ENCODE data around the gene HMGCS1. TPM values are rescaled to one million over a fixed set of nuclear protein-coding genes. Genes with fewer than 3 reads are reported as not detected.
"Not testable (repeated sequence)": the region's sequence is repeated elsewhere in the genome, so short reads cannot be mapped to it uniquely, and the experiment has no call there.

The HMGCS1 gene
- total RNA-seq, 1 experiment from 2014 or later, result 14.2 TPM

DNA sequence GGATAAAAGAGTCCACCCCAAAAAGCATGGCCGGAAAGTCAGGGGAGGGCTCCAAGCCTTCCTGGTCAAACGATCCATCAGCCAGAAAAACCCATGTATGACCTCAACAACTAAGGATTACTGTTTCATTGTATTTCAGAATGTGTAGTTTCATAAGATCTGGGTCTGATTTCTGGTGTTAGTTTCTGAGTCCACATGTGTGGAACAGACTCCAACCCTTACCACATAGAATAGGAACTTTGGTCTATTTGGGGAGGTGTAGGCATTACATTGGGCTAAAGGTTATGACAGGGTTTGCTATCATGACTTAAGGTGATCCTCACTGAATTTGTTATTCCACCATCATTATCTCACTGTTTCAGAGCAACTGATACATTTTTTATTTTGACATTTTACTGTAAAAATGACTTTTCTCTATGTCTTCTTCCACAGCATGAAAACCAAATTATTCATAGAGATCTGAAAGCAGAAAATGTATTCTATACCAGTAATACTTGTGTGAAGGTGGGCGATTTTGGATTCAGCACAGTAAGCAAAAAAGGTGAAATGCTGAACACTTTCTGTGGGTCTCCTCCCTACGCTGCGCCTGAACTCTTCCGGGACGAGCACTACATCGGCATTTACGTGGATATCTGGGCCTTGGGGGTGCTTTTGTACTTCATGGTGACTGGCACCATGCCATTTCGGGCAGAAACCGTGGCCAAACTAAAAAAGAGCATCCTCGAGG, 33.5 kb downstream of the HMGCS1 start:
- DNase-seq (ENCODE audit: extremely low read depth, low read depth), result no peak

DNA sequence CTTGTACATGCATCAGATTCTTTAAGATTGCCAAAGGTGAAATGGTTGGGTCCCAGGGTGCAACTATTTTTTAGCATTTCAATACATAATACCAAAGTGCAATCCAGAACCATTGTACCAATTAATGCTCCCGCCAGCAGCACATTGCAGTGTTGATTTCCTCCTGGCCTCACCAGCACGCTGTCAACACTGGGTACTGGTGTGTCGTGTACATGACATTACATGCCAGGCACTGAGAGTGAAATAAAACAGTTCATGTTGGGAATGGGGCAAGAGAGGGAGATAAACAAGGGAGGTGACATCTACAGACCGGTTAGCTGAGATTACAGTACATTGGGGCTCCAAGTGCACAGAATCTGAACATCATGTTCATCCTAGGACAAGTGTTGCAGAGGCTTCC, 37.8 kb downstream of the HMGCS1 start:
- DNase-seq (ENCODE audit: extremely low read depth, low read depth), result no peak

GRCh38 chr5:43274435-43275114, 38.6 kb downstream of the HMGCS1 start:
- no peak for DNase-seq (ENCODE audit: extremely low read depth, low read depth)

DNA sequence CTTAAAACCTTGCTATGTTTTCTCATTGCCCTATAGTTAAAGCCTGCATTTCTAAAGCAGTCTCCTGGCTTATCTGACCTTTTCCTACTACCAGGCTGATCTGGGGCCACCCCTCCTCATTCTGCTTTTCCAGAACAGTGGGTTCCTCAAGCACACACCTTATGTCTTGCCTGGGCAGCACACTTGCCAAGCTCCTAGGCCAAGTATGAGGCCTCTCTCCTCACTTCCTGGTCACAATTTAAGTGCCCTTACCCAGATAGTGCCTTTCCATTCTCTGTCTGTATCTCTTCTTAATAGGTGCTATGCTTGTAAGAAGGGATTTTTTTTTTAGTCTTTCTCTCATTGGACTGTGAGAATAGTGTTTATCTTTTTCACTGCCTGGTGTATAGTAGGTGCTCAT, 39.7 kb downstream of the HMGCS1 start:
- no peak for DNase-seq (ENCODE audit: extremely low read depth, low read depth)

GRCh38 chr5:43270645-43271044, 42.6 kb downstream of the HMGCS1 start:
- DNase-seq (ENCODE audit: extremely low read depth, low read depth), result no peak

DNA sequence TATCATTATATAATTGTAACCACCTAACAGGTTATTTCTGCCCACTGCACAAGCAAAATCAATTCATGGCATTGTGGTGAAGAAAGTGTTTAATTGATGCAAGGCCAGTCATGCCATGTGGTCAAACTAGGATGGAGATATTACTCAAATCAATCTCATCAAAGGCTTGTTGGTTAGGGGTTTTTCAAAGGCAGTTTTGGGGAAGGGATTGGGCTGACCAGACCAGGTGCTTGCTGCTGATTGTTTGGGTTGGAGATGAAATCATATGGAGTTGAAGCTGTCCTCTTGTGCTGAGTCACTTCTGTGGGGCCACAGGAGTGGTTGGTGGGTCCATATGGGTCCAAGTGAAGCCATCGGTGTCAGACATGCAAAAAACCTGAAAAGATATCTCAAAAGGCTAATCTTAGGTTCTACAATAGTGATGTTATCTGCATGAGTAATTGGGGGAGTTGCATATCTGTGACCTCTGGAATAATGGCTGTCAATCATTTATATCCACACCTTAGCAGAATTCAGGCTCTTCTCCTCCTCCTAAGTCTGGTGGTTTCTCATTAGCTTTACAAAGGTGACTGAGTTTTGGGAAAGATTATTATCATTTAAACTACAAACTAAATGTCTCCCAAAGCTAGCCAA, 44.9 kb downstream of the HMGCS1 start:
- no peak for DNase-seq (ENCODE audit: extremely low read depth, low read depth)

DNA sequence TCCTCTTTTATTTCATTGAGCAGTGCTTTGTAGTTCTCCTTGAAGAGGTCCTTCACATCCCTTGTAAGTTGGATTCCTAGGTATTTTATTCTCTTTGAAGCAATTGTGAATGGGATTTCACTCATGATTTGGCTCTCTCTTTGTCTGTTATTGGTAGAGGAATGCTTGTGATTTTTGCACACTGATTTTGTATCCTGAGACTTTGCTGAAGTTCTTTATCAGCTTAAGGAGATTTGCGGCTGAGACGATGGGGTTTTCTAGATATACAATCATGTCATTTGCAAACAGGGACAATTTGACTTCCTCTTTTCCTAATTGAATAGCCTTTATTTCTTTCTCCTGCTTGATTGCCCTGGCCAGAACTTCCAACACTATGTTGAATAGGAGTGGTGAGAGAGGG, 50.9 kb downstream of the HMGCS1 start:
- DNase-seq (ENCODE audit: extremely low read depth, low read depth), result not testable (repeated sequence)

- DNase-seq (ENCODE audit: extremely low read depth, low read depth), result no peak
Measured at GRCh38 chr5:43258116-43258515, 55.1 kb downstream of the HMGCS1 start.

- DNase-seq (ENCODE audit: extremely low read depth, low read depth), result no peak
Measured at GRCh38 chr5:43256261-43256966, 56.8 kb downstream of the HMGCS1 start.

GRCh38 chr5:43255704-43256103, 57.5 kb downstream of the HMGCS1 start:
- no peak for DNase-seq (ENCODE audit: extremely low read depth, low read depth)

GRCh38 chr5:43251754-43252153, 61.5 kb downstream of the HMGCS1 start:
- no peak for DNase-seq (ENCODE audit: extremely low read depth, low read depth)

DNA sequence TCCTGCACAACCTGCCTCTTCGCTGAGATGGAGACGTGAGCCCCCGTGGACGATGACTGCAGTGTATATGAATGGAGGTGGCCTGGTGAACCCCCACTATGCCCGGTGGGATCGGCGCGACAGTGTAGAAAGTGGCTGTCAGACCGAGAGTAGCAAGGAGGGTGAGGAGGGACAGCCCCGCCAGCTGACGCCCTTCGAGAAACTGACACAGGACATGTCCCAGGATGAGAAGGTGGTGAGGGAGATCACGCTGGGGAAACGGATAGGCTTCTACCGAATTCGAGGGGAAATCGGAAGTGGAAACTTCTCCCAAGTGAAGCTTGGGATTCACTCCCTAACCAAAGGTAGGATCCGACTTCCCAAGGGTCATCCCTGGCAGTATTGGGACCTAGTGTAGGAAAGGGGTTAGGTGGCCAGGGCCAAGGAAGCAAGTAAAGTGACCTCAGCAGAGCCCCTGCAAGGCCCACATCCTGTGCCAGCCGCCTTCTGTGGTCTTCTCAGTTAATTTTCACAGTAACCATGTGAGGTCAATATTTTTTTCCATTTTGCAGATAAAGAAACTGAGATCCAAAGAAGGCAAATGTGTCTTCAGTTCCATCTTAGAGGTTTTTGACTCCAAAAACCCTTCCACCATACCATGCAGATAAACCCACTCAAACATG, 67.4 kb downstream of the HMGCS1 start:
- DNase-seq (ENCODE audit: extremely low read depth, low read depth), result no peak

DNA sequence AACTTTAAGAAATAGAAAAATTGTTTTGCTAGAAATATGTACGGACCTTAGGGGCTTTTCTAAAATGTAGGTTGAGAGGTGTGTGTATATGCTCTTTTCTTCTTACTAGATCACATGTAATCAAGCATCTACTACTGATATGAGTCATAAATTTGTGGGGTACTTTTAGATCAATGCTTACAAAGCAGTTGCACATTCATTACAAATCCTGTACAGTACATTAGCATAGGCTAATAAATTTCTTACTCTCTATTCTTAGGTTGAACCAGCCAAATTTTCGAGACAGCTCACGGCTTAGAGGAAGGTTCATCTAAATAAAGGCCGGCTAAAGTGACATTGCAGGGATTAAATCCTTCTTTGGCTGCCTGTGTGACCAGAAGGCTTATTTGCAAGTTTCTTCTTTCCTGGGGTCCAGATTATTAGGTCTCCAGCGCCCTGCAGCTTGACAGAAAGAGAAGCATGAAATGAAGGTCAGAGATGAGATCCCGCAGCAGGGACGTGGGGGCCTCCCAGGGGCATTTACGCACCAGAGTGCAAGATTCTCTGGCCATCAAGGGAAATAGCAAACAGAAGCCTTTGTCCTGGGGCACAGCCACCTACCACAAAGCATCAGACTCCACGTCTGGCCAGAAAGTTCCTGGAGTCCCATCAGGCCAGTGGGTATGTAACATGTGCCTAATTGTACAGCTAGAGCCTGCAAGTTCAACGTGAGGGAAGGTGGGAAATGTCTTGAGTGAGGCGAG, 68.2 kb downstream of the HMGCS1 start:
- DNase-seq (ENCODE audit: extremely low read depth, low read depth), result no peak

DNA sequence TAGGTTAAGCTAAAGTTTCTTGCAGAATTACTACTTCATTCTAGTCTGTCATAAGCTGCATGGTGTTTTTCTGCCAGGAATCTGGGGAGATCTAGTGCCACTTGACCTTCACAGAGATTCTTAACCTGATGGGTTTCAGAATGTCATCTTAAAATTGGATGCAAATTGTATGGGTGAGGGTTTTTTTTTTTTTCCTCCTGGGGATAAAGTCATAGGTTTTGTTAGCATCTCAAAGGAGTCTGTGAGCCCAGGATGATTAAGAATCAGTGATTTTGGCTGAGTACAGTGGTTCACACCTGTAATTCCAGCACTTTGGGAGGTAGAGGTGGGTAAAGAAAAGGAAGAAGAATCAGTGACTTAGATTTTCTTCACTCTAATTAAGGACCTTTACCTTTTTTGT, 69.9 kb downstream of the HMGCS1 start:
- DNase-seq (ENCODE audit: extremely low read depth, low read depth), result no peak

- no peak for DNase-seq (ENCODE audit: extremely low read depth, low read depth)
Measured at GRCh38 chr5:43242196-43242595, 71.0 kb downstream of the HMGCS1 start.

Other genes with a start within 250 kb of the HMGCS1 start
- gene ZNF131, start 192.5 kb downstream of the HMGCS1 start, total RNA-seq (2014; rRNA removed; shearing (Covaris generic)), result 46.4 and 48.1 TPM in 2 replicates
- gene NIM1K, start 121.2 kb downstream of the HMGCS1 start, total RNA-seq (2014; rRNA removed; shearing (Covaris generic)), result 0.55 TPM in 1 of 2 replicates, not detected in the other
- 0.22 TPM in 1 of 2 replicates, not detected in the other for gene CCL28, start 99.0 kb upstream of the HMGCS1 start, total RNA-seq (2014; rRNA removed; shearing (Covaris generic))
- 59.3 and 65.6 TPM in 2 replicates for gene TMEM267, start 170.5 kb upstream of the HMGCS1 start, total RNA-seq (2014; rRNA removed; shearing (Covaris generic))
- 11.5 and 13.1 TPM in 2 replicates for gene C5orf34, start 201.7 kb upstream of the HMGCS1 start, total RNA-seq (2014; rRNA removed; shearing (Covaris generic))
- 170 and 180 TPM in 2 replicates for gene PAIP1, start 243.7 kb upstream of the HMGCS1 start, total RNA-seq (2014; rRNA removed; shearing (Covaris generic))

Data from NCI-H460 (cell line).